GM18520 (cell line): Measurements from ENCODE around the gene RIN3.

Source experiments
- ATAC-seq: cut with Tn5 transposase; IDR thresholded peaks from one replicate; pipeline ENCODE4 v1.9.1; 2021; ENCODE audit not compliant: unreplicated experiment

The RIN3 gene

DNA sequence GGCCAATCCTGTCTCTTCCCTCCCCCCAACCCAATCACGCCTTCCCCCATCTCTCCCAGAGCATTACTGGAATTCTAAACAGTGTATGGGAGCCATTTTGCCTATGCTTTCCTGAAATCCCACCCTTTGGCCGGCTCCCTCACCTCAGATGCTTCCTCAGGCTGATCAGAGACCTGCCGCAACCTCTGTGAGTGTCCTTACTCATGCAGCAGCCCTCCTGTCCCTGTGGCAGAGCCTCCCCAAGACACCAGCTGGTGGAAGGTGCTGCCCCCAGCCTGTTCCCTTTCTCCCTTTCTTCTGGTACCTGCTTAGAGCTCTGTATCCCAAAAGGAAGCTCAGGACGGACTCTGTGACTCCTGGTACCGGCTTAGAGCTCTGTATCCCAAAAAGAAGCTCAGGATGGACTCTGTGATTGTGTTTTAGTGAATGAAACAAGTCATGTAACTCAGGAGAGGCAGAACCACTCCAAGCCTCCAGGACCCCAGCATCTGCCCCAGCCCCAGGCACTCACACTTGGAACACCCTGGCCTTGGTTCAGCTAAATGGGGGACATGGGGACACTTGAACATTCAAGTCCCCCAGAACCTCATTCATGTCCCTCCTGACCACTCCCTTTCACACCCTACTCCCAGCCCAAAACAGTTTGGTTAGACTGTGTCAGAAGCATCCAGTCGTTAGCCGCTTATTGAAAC, 29.3 kb upstream of the RIN3 start:
- ATAC-seq, result no peak

DNA sequence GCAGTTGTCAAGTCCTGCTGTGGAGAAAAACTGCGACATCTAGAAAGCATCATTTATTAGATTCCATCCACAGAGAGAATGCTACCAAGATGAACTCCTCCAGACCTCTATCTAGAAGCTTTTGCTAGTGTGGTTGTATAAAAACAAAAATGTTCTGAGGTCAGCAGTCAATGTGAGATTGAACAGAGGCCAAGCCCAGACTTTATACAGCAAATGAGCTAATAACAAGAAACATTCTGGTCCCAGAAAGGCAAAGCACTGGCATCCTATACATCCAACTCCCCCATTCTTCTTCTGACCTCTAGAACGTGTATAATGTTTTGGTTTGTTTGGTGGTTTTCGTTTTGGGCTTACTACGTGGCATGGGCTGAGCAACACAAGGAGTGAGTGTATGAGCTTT, 26.7 kb upstream of the RIN3 start:
- ATAC-seq, result no peak

DNA sequence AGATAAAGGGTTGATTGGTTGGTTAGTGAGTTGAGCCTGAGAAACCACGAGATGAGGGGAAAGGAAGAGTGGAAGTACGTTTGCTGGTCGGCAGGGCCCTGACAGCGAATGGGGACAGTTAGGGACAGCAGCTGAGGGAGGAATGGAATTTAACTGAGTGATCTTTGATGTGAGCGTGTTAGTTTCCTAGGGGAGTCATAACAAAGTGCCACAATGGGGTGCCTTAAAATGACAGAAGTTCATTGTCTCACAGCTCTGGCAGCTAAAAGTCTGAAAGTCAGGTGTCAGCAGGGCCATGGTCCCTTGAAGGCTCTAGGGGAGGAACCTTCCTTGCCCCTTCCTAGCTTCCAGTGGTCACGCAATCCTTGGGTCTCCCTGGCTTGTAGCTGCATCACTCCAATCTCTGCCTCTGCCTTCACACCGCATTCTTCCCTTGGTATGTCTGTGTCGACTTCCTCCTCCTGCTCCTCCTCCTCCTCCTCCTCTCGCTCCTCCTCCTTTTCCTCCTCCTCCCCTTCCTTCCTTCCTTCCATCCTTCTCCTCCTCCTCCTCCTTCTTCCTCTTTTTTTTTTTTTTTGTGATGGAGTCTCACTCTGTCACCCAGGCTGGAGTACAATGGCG, 26.0 kb upstream of the RIN3 start:
- no peak for ATAC-seq

DNA sequence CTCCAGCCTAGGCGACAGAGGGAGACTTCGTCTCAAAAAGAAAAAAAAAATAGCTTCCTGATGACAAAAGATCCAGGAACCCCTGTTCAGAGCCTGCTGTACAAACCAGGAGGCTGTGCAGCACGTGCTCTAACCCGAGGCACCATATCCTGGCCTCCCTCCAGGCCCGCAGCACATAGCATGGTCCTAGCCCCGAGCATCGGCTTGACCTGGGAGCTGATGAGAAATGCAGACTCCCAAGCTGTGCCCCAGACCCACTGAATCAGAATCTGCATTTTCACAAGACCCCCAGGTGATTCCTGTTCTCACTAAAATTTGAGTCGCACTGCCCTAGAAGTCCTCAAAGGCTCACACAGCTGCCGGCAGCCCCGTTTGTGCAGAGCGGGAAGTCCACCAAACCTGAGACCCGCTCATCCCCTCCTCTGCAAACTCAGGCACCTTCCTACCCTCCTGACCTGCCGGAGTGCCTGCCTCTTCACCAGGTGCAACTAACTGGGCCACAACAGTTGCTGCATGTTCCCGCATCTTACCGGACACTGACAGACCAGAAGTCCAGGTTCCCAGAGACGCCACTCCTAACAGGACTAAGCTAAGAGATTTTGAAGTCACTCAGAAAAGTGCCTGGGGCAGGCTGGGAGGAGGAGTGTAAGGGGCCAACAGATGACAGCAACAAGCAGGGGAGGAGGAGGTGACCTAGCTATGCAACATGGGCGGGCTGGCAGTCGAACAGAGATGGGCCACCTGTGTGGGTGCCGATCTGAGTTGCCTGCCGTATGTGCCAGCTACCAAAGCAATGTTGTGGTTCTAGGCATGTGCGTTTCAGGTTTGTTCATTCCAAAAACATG, 24.0 kb upstream of the RIN3 start:
- no peak for ATAC-seq

DNA sequence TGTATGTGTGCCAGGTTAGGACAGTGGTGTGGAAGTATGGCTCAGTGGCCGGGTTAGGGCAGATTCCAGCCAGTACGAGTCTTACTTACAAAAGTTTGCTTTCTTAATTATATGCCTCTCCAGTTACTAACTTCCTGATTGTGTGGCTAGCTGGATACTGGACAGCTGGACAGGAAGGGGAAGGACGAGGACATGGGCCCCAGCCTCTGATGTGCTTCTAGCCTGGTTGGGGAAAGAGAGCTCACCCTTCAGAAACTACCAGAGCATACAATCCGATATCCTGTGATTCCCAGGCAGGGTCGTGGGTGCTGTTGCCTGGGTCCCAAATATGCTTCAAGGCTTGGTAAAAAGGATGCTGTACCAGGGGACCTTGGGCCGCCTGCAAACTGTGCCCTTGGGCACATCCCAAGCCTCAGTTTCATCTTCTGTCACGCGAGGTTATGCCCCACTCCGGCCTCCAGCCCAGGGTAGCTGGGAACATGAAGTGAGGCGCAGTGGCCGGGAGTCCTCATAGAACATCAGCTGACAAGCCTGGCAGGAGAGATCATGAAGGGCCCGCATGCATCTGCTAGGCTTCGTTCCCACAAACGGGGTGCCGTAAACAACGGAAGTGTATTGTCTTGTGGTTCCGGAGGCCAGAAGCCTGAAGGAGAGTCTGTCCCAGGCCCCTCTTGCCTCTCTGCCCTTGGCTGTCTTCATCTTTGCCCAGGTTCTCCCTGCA, 23.2 kb upstream of the RIN3 start:
- ATAC-seq, result no peak

DNA sequence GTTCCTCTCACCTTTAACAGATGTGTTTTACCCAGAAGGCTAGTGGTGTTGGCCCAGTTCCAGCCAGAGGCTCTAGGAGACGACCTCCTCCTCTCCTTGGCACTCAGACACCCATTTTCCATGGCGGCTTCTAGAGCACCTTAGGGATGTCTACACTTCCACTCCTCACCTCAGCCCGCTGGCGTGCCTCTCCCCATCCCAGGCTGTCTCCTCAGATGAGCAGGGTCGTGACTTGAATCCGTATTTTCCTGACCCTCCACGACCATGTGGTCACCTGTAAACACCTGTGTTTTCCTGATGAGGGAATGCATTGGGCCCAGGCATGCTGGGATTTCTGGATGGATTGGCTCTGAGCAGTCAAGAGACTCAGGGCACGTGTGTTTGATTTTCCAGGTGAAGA, 21.8 kb upstream of the RIN3 start:
- no peak for ATAC-seq

DNA sequence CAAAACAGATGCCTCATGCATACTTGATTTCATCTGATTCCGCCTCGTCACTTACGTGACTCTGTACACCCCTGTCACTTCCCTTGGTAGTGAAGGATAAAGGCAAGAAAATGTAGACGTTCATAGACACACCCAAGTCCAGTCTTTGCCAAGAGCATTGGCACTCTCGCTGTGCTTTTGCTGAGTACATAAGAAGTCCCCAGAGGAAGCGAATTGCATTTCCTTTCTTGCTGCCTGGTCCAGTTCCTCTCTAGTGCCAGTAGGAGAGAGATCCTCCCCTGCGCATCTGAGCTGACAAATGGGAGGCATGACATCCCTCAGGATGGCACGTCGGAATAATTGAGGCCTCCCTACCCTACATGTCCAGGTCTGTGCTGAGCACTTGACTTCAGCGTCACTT, 21.3 kb upstream of the RIN3 start:
- ATAC-seq, result no peak

DNA sequence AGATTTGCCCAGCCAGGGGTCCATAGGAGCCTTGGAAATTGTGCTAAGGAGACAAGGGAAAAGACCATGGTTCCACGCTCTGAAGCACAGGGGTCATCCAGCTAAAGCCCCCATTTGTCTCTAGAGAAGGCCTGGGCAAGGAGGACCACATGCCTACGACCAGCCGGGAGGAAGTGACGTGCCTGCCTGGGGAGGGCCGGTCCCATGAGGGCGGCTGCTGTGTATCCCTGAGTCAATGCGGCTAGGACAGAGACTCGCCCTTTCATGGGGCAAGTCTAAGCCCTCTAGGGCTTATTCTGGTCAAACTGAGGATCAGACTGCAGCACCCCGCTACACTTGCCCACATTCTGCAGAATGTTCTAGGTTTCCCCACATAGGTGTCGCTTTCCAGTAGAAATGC, 20.6 kb upstream of the RIN3 start:
- no peak for ATAC-seq

DNA sequence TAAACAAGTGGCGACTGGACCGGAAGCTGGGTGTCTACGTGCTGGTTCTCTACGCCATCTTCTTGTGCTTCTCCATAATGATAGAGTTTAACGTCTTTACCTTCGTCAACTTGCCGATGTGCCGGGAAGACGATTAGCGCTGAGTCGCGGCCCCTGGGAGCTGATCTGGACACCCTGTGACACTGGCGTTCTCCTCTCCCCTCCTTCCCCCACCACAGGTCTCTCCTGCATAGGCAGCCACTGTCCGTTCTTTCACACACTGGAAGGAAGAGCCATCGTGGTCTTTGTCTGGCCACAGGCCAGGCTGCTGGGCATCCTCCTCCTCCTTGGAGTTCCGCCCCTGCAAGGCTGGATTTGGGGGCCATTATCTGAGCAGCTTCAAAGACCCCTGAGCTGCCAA, 20.1 kb upstream of the RIN3 start:
- ATAC-seq, result no peak

DNA sequence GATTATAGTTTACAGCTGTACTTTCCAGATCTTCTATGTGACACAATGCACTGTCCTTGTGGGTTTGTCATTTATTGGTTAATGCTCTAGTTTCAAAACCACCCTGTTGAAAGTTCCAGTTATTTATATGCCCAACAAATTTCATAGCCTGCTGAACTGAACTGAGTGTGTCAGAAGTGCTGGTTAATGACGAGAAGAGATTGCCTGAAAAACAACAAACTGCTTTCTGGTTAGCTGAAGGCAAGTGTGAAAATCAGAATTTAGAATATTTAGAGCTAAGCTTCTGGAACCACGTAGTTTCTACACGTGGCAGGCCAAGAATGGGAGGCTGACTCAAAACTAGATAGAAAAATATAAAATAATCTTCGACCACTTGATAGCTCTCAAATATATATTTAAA, 19.1 kb upstream of the RIN3 start:
- ATAC-seq, result no peak

DNA sequence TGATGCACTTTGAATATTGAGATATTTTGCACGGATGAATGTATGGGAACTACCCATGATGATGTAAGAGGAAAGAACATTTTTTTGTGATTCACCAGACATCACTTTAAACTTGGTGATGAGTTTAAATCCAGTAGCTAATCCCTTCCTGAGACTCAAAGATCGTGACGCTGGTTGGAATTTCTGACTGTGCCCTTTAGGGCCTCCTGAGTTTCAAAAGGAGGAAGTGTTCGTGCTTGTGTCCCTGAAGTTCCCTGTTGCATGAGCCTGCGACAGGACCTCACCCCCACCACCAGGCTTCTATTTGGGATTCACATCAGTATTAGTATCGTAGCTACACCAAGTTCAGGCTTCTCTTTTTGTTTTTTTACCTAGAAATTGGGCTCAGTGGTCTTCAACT, 18.6 kb upstream of the RIN3 start:
- no peak for ATAC-seq

DNA sequence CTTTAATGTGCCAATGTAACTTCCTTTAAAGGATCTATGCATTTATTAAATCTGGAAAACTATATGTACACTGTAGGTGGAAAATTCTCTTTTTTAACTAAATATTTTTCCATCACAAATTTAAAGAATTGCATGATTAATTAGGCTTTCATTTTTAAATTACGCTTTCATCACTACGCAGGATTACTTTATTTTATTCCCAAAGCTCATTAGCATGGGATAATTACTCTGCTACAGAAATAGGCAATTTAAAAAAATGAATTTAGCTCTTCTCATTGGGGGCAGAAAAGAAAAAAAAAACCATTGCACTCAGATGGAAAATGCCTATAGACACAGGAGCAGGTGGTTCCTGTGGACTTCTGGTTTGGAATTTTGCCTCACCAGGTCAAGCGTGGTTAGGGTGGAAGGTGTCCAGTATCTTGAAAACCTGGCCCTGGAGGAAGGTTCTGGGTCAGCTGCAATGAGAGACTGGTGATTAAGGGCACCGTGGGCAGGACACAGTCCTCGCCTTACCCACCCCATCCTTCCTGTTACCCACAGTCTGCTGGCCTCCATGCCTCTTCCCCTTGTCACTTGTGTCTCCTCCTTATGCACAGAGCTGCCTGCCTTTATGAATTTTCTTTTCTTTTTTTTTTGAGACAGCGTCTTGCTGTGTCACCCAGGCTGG, 17.3 kb upstream of the RIN3 start:
- no peak for ATAC-seq

DNA sequence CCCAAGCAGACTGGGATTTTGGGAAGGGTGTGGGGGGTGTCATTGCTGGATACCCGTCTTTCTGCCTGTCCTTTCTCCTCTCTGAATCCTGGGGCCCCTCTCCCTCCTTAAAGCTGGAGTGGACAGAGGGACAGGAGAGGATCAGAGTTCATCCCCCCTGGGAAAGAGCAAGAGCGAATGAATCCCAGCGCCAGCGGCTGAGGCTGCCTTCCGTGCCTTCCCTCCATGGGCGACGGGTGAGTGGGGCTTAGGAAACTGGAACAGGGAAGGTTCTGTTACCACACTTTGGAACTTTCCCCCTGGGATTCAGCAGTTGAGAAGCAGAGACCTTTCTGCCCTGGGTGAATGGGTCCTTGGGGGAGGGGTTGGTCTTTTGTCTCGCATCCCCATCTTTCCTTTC, 16.2 kb upstream of the RIN3 start:
- ATAC-seq, result no peak

DNA sequence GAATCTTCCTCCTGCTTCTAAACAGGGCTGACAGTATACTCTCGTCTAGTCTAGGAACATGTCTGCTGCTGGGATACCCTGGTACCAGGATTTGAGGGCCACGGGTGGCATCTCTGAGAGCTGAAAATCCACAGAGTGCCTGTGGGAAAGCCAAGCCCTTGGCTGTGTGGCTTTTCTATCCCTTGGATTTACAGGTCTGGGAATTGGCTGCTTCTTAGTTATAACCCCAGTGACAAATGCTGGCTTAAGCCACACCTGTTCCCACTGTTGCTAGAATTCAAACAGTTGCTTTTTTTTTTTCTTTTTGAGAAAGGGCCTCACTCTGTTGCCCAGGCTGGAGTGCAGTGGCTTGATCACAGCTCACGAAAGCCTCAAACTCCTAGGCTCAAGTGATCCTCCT, 14.3 kb upstream of the RIN3 start:
- no peak for ATAC-seq

DNA sequence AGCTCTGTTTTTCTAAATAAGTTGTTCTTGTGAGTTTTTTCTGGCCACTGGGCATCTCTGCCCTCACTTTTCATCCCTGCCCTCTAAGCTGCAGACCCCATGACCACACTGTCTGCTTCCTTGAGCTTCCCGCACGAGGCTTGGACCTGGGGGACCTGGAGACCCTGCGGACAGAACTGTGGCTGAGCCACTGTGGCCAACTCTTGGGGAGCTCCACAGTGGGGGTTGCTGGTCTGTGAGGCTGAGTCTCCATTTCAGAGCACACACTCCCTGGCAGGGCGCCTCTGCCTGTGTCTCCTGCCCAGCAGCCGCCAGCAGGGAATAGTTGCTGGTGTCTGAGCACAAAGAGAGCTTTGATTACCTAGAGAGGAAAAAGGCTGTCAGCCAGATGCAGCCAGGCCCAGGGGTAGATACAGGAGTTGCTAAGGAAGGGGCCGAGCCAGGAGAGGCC, 13.1 kb upstream of the RIN3 start:
- ATAC-seq, result no peak

DNA sequence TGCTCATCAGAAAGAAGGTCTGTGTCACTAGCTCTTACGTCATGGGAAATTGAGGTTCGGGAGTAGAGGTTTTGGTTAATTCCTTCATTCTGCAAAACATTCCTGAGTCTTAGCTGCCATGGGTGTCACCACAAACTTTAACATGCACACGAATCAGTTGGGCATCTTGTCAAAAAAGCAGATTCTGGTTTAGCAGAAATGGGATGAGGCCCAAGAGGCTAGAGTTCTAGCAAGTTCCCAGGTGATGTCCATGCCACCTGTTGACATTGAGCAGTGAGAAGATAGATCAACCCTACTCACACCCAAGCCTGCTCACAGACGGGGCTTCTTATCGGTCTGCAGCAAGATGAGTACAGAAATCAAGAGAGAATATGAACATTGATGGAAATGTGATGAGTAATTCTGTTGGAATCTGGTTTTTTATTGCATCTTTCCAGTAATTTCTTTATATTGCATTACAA, 11.7 kb upstream of the RIN3 start:
- ATAC-seq, result no peak

DNA sequence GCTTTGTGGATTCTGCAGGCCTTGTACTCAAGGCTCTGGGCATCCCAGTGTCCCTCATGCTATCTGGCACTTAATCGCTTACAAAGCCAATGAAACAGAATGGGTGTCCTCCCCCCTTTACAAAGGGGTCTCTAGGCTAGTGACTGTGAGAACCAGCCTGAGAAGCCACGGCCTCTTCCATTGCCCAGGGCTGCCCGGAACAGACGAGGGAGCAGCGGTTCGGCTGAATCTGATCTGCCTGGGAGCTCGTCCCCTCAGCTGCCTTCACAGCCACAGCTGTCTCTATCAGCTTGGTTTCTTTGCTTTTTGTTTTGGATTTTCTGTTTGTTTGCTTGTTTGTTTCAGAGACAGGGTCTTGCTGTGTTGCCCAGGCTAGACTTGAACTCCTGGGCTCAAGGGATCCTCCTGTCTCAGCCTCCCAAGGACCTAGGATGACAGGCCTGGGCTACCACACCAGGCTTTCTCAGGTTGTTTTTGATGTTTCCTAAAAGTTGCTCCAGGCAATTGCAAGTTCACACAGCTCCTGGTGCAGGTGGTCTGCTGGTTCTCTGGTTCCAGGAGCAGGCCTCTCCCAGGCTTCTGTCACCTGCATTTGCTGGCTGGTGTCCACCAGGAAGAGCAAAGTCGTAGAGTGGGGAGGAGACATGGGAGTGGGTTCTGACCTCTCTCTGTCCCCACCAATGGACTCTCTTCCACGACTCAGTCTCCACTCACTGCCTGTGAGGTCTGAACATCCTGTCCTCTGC, 10.9 kb upstream of the RIN3 start:
- ATAC-seq, result no peak

DNA sequence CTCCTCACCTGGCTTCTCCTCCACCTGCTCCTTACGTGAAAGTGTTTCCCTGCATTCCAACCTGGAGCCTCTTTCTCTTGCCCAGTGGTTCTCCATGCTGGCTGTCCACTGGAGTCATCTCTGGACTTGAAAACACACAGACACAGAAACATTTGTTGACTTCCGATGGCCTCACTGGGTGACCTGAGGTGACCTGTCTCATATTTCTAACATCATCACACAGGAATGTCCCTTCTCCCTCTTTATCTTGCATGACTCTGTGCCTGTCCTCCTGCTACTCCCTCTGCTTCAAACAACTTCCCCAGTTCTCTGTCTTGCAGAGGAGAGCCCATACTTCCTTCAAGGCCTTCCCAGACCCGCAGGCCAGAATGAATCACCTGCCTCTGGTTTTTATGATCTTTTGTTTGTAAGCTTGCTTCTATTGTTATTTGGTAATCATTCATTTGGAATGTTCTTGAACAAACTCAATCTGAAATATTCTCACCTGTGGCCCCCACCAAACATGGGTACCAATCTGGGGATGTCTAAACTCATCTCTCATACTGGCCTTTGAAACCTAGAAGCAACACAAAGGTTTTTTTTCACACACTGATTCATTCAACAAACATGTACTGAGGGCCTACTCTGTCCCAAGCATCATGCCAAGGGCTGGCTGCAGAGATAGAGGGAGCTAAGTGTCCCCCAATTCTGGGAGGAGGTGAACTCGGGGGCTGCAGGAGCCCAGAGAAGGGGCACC, 9.7 kb upstream of the RIN3 start:
- no peak for ATAC-seq

DNA sequence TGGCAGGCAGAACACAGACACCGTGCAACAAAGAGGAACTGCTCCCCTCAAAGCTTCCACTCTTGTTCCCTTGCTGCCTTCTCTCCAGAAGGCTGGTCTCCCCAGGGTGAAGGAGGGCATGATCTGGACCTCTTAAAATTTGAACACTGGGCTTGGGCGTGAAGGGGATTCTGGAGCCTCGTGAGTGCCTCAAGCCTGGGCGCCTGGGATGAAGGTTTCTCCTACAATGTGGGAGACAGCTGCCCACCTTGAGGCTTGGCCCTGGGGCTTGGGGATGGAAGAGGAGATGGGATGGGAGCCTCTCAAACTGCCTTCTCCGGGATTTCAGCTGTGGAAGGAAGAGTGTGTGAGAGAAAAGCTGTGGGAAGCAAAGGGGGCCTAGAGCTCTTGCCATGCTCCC, 7.8 kb upstream of the RIN3 start:
- ATAC-seq, result no peak

DNA sequence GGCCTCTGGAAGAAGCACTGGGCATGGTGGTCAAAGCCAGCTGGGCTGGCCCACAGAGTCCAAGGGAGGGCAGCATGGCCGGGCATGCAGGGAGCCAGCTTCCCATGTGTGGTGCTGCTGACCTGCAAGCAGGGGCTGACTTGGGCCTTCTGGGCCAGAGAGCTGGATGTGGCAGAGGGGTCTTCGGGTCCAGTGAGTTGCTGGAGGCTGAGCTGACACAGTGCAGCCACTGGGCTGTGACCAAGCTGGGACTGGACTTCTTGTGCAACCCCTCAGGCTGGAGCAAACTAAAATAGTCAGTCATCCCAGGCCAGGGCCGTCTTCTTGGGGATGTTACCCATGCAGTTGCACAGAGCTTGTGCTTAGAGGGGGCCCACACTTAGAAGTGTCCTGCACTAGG, 7.3 kb upstream of the RIN3 start:
- ATAC-seq, result no peak
